Measurements from ENCODE around the gene RPTN.

RPTN gene, protein sequence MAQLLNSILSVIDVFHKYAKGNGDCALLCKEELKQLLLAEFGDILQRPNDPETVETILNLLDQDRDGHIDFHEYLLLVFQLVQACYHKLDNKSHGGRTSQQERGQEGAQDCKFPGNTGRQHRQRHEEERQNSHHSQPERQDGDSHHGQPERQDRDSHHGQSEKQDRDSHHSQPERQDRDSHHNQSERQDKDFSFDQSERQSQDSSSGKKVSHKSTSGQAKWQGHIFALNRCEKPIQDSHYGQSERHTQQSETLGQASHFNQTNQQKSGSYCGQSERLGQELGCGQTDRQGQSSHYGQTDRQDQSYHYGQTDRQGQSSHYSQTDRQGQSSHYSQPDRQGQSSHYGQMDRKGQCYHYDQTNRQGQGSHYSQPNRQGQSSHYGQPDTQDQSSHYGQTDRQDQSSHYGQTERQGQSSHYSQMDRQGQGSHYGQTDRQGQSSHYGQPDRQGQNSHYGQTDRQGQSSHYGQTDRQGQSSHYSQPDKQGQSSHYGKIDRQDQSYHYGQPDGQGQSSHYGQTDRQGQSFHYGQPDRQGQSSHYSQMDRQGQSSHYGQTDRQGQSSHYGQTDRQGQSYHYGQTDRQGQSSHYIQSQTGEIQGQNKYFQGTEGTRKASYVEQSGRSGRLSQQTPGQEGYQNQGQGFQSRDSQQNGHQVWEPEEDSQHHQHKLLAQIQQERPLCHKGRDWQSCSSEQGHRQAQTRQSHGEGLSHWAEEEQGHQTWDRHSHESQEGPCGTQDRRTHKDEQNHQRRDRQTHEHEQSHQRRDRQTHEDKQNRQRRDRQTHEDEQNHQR

DNA sequence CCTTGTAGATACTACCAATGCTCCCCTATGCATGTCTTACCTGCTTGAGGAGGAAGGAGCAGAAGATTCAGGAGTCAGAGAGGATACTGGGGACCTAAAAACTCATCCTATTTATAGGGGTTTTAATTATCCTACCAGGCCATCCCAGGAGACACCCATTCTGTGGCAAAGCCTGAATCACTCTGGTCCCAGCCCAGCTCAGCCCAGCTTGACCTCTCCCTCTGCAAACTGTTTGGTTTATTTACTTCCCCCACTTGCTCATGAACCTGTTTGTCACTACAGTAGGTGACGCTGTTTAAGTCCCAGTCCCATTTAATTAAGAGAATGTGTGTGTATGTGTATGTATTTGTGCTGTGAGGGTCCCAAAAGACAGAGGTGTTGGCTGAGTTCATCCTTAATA is at the start of gene RPTN:
Gene RPTN, minus strand, starts transcription at position 85 of the 400 bp plus-strand sequence. CDS start 1,339 bp downstream, outside the sequence.
- in situ Hi-C loops (cut with HindIII; ENCODE audit: low sequenced_read_pairs) = loop anchor here (25.0 kb wide), 1 partner anchor 97 kb away; no protein-coding TSS in a partner anchor

DNA sequence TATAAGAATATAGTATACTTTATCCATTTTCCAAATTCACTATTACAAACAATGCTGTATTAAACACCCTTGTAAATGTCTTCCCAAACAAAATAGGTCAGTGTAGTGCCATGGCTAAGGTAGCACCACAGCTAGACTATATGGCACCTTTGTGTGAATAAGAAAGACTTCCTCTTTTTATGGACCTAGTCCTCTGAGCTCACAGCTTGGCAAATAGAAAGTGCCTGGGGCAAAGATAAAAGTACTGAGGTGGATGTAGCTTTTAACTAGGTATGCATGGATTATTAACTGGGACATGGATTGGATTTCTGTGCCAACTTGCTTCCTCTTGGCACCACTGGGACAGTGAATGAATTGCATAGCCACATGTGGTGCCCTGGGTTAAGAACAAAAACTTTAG is 40.0 kb upstream of the RPTN start:
- in situ Hi-C loops (cut with HindIII; ENCODE audit: low sequenced_read_pairs) = no loop called here

DNA sequence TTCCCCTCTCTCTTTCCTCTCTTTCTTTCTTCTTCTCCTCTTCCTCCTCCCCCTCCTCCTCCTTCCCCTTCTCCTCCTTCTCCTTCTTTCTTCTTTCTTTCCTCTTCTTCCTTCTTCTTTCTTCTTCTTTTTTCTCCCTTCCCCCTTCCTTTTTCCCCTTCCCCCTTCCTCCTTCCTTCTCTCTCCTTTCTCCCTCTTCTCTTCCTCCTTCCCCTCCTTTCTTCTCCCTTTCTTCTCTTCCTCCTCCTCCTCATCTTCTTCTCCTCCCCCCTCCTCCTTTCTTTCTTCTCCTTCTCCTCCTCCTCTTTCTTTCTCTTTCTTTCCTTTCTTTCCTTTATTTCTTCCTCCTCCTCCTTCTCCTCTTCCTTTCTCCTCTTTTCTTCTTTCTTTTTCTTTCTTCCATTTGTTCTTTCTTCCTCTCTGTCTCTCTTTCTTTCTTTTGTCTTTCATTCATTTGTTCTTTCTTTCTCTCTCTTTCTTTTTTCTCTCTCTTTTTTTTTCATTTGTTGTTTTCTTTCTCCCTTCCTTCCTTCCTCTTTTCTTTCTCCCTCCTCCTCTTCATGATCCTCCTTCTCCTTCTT is 38.4 kb upstream of the RPTN start:
- in situ Hi-C loops (cut with HindIII; ENCODE audit: low sequenced_read_pairs) = no loop called here

DNA sequence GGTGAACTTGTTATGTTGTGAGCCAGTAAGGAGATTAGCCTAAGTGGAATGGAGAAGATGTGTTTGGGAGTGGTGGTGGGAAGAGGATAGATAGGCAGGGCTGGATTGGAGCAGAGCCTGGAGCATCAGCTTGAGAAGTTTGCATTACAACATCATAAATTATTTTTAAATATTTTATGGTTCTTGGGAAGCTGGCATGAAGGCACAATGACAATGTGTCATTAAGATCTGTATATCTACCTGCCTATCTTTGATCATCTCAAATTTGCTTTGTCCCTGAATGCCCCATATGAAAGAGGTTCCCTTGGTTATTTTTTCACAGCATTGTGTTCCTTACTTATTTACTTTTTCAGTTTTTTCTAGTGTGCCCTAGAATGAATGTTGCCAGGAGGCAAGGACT is 32.7 kb upstream of the RPTN start:
- in situ Hi-C loops (cut with HindIII; ENCODE audit: low sequenced_read_pairs) = no loop called here

DNA sequence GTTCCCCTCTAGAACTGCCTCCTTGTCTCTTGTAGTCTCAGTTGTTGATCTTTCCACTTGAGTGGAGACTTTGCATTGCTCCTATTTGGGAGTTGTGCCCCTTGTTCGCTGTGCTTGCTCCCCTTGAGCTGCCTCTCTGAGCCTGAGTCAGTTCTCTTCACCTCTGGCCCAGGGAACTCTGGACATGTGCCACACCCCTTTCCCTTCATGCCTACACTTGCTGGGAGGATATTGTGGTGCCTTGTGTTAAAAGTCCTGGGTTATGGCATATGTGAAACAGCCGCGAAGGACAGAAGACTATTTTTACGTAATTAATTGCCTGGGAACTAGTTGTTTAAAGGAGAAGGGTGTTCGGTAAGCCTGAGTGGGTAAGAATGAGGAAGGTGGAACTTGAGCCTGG is 32.2 kb upstream of the RPTN start:
- in situ Hi-C loops (cut with HindIII; ENCODE audit: low sequenced_read_pairs) = no loop called here

DNA sequence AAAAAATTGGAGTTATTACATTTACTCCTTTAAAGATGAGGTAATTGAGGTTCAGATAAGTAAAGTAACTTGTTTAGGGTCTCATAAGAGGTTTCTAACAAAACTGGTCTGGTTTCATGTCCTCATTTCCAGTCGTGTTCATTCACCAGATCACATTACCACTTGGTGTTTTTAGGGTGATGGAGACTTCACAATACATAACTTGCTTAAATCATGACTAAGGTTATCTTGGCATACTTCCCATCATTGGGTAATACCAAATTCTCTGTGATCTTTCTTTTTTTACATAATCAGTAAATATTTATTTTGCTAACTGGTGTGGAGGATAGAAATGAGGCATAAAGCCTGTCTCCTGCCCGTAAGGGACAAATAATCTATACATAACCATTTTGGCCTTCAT is 31.6 kb upstream of the RPTN start:
- in situ Hi-C loops (cut with HindIII; ENCODE audit: low sequenced_read_pairs) = no loop called here

DNA sequence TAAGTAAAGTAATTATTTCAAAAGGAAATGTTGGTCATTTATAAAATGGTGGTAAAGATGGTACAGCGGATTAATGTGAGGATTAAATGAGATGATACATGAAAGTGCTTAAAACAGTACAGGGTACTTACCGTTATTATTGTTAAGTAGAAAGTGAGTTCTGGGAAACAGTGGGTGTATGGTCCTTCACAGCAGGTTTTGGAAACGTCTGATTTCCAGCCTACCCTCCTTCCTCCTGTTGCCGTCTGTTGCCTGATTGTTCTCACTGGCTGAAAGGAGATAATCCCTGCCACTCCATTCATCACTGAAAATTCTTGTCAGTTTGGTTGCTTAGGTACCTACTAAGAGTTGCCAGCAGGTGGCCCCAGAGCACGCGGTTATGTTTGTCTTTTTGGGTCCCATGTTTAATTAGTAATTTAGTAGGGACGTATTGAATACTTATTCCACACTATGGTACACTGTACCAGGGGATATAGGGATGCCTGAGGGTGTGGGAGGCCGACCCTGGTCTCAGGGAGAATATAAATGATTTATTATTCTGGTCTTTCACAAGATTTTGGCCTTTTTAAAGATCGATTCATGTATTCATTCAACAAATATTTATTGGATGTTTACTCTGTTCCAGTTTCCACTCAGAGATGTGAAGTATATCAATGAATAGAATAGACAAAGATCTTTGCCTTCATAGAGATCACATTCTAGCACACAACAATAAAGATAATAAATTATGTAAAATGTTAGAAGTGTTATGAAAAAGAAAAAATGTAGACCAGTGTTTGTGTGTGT is 30.8 kb upstream of the RPTN start:
- in situ Hi-C loops (cut with HindIII; ENCODE audit: low sequenced_read_pairs) = no loop called here

DNA sequence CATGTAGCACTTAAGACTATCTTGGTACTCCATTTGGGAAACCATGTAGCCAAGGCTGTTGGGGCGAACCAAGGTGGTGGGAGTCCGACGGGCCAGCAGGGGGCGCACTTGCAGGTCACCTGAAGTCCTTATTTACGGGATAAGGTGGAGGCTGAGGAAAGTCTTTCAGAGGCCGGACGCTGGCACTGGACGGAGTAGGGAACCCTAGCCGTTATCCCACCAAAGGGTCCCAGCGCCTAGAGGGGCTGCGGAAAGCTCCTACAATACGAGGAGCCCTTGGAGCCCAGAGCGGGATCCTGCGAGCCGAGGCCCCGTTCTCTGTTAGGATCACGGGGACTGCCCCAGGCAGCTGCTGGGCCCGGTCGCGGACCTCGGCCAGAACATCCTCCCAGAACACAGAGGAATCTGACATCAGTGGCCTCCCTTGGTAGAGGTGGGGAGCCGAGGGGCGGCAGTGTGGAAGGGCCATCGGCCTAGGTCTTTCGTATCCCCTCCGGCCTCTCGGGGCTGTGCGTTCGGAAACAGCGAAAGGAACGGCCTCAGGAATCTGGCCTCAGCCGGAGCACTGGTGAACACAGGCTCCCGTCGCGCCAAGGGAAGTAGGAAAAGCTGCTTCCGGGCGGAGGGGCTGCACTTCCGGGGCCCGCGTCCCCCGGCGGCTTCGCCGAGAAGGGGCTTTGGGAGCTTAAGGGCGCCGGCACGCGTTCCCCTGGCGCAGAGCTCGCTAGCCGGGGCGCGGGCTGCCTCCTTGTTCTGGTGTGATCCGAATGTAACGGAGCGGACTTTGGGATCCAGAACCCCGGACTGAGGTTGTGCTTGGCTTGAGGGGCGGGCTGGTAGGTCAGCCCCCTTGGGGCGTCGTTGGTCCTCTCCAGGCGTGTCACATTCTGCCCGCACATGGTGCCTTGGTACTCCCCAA is 29.9 kb upstream of the RPTN start:
- in situ Hi-C loops (cut with HindIII; ENCODE audit: low sequenced_read_pairs) = no loop called here

DNA sequence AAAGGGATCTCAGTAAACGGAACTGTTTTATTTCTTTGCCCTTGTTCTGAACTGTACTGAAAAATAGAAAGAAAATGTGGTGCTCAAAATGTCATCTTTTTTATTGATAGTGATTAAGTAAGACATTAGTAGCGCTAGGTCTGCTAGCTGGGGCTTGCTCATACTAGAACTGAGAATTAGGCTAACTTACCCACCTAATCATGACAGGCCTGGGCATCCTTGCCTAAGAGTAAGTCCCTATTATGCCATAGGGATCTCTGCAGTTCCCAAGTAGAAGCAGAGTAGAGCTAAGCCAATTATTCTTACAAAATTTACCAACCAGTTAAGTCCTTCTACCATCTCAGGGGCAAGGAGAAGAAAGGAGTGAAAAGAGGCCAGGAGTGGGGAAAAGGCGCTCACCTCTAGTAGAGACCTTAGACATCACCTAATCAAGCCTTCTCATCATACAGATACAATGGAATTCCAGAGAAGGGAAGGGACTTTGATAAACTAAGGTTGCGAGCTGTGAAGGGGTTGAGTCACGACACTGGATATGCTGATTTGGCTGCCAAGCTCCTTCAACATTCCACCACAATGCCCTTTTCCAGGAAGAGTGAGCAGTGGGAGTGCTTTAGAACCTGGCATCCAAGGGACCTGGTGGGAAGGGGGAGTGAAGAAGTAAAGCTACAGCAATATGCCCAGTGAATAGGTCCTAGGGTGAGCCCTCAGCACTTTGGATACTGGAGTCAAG is 27.7 kb upstream of the RPTN start:
- in situ Hi-C loops (cut with HindIII; ENCODE audit: low sequenced_read_pairs) = no loop called here

DNA sequence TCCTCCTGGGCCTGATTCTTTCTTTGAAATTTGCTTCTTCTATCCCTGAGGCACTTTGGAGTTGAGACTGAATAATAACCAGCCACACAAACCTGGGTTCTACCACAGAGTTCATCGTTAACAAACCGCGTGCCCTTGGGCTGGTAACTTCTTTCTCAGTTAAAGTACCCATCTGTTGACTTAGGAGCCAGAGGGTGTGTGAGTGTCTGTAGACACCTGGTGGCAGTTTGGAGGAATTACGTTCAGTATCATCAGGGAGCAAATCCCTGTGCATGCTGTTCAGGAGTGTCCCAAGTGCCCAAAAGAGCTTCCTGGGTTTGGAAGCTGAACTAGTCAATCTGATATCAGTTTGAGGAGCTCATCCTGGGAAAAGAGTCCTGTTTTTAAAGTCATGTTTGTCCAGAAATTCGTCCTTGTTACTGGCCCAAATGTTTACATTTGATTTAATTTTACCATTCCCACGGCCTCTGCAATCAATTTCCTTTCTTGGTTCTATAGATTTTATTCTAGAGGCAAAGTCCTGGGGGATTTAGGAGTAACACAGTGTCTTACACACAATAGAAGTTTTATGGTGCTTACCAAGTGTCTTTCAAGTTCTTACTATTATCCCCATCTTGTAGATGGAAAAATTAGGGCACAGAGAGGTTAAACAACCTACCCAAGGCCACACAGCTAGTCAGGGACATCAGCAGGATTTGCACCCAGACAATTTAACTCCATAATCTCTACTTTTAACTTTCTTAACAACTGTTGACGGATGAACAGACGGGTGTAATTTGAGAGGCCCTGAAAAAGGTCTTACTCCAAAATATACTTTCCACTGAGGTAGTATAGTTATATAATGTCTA is 26.7 kb upstream of the RPTN start:
- in situ Hi-C loops (cut with HindIII; ENCODE audit: low sequenced_read_pairs) = no loop called here

DNA sequence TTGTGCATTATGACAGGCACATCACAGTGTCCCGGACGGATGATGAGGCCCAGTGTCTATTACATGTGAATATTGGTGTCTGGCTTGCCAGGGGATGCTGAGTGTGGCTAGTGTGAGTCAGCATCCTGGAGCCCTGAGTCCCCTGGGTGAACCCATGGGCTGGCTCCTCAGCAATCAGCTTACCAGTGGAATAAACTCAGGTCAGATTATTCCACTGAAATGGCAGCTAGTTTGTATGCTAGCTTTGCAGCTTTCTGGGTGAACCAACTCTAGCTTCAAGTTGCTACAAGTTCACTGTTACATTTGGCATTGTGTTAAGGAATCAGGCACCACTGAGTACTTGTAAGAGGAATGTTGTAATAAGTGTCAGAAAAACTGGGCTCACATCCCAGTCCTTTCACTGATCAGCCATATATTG is 23.9 kb upstream of the RPTN start:
- in situ Hi-C loops (cut with HindIII; ENCODE audit: low sequenced_read_pairs) = no loop called here

DNA sequence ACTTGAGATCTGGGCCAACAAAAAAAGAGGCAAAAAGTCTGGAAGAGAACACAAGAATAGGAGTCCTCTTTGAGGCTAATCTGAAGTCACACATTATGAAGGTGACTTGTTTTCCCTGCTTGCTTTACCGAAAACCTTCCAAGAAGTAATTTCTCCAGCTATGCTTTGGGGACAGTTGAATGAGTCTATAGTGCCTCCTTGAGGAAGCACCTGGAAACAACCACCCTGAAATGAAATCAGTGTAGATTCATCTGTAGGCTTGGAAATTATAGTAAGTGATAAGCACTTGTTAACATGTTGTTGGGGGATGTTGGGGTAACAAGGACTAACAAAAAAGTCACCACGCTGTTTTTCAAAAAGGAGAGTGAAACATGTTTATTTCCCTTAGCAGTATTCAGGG is 23.4 kb upstream of the RPTN start:
- in situ Hi-C loops (cut with HindIII; ENCODE audit: low sequenced_read_pairs) = no loop called here

DNA sequence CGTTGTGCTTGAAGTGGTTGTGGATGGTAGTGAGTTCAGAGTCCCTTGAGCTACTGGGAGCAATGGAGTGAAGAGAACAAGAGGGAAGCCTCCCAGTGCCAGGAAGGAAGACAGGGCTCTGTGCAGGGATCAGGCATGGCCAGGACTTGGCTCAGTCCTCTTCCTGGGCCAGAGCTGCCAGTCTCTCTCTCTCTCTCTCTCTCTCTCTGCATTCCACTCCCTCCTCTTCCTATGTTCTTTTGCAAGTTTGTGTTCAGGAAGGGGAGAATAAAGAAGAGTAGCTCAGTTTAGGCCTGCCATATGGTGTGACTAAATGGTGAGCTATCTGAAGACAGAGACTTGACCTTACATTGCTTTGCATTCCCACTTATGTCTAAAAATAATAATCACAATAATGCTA is 20.5 kb upstream of the RPTN start:
- in situ Hi-C loops (cut with HindIII; ENCODE audit: low sequenced_read_pairs) = no loop called here

DNA sequence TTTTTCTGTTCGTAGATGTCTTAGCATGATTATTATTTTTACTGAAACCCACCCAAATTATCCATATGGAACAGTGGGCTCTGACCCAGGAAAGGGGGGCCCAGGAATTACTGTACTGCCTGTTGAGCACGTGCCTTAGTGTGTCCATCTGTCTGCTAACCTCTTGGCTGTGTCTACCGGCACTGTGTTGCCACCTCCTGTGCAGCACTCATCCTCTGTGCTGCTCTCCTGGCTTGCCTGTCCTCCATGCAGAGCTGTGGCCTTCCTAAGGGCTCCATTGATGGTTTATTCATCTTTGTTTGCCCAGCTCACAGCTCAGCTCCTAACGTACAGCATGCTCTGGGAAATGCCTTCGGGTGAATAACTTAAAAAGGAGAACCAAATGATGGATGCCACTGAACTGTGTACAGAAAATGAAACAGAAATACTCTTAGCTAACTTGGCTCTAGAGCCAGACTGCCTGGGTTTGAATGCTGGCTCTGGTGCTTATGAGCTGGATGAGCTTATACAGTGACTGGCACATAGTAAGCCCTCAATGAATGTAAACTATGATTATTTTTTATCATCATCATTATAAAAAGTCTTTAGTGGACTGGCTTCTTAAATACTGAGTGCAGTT is 11.4 kb upstream of the RPTN start:
- in situ Hi-C loops (cut with HindIII; ENCODE audit: low sequenced_read_pairs) = loop anchor here (25.0 kb wide), 1 partner anchor 108 kb away; no protein-coding TSS in a partner anchor

DNA sequence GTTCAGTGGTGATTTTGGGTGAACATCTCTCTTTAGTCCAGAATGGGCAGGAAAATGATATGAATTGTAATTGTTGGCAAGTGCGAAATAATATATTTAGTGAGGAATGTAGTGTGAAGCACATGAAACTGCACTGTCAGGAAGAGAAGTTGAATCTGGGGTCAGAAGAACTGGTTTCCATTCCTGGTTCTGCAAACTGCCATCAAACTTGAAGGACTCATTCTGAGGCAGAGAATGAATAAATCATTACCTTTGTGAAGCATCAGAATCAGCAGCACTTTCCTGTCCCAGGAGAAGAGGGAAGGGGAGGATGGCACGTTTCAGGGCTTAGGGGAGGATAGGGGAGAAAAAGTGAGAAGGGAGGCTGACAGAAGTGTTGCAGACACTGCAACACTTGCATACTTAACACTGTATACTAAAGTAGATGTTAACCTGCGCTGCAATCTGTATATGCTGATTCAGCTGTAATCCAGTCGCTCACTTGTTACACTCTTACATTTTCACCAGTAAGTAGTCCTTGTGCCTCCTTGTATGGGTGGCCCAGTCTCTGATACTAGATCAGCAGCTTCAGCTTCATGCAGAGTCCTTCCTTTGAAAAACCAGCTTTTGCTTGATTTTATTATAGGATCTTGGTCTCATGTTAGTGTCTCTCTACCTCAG is 10.5 kb upstream of the RPTN start:
- in situ Hi-C loops (cut with HindIII; ENCODE audit: low sequenced_read_pairs) = loop anchor here (25.0 kb wide), 1 partner anchor 107 kb away; no protein-coding TSS in a partner anchor

DNA sequence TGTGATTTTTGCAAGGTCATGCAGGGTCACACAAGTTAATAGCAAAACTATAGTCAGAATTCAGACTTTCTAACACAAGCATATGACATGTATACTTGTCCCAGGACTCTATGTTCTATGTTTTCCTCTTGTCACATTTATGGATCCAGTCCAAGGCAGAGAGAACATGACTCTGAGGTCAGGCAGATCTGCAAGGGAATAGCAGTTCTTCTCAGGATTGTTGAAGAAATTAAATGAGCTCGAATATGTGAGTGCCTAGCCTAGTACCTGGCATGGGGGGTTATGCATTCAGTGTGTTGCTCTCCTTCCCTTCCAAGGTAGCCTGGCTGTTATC is 9.5 kb upstream of the RPTN start:
- in situ Hi-C loops (cut with HindIII; ENCODE audit: low sequenced_read_pairs) = loop anchor here (25.0 kb wide), 1 partner anchor 106 kb away; no protein-coding TSS in a partner anchor

DNA sequence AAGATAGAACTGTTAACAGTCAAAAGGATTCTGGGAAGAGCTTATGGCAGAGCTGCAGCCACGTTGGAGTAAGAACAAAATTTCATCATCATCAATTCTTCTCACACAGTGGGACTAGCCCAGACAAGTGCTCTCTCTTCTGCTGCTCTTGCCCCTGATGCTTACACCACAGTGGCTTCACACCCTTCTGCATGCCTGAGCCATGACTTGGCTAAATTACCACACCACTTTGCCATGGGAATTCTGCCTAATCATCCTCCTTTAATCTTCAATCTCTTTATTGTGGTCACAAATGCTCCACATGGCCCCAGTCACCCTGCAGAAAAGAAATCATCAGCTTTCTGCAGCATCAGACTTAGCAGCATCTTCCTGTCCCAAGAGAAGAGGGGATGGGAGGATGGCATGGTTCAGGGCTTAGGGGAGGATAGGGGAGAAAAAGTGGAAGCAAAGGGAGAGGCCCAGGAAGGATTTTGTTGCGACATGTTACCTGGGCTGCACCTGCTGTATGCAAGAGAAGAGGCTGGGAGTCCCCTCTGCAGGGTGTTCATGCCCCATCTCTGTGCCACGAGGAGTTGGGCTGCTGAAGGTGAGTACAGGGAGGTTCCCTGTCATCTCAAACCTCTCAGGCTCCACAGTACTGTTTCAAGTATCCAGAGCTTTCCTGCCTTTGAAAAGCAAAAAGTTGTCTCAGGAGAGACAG is 9.0 kb upstream of the RPTN start:
- in situ Hi-C loops (cut with HindIII; ENCODE audit: low sequenced_read_pairs) = loop anchor here (25.0 kb wide), 1 partner anchor 106 kb away; no protein-coding TSS in a partner anchor
